Endothelial cell of umbilical vein (primary cell): ENCODE measurements around the gene BUD13.

Experiments used
- POLR2A ChIP-seq: IDR thresholded peaks from 2 replicates; pipeline ENCODE4 v1.6.1; 2012; ENCODE audit warnings: low read depth, mild to moderate bottlenecking, control low read depth, low read length
- POLR2AphosphoS5 ChIP-seq: IDR thresholded peaks from 2 replicates; pipeline ENCODE4 v1.6.1; 2012; ENCODE audit warnings: low read depth, mild to moderate bottlenecking, control low read depth, low read length, moderate library complexity; ENCODE audit not compliant: insufficient read depth

GRCh38 chr11:116786966-116787365, 14.2 kb upstream of the BUD13 start:
- TF ChIP-seq POLR2A (no peak), POLR2AphosphoS5 (no peak)
